OCI-M1 (cell line): Measurements from ENCODE around the gene CLEC16A.
A peak's percentile ranks its signal among the peaks of the same experiment; 100 is the strongest.

Experiments used
- DNase-seq: peaks from one replicate; lab custom pipeline; 2025; lab: John Stamatoyannopoulos, UW

The CLEC16A gene

GRCh38 chr16:11045441-11045840 lies 101.1 kb downstream of the CLEC16A start:
- DNase-seq: no peak

GRCh38 chr16:11045846-11046245 lies 101.5 kb downstream of the CLEC16A start:
- no peak for DNase-seq

GRCh38 chr16:11046382-11046931 lies 102.1 kb downstream of the CLEC16A start:
- no peak for DNase-seq

- DNase-seq: no peak
Measured at GRCh38 chr16:11047057-11047456, 102.7 kb downstream of the CLEC16A start.

- DNase-seq: no peak
Measured at GRCh38 chr16:11047939-11048800, 103.8 kb downstream of the CLEC16A start.

- DNase-seq: no peak
Measured at GRCh38 chr16:11049396-11050059, 105.2 kb downstream of the CLEC16A start.

GRCh38 chr16:11050536-11050935 lies 106.2 kb downstream of the CLEC16A start:
- DNase-seq: no peak

- no peak for DNase-seq
Measured at GRCh38 chr16:11050944-11051343, 106.6 kb downstream of the CLEC16A start.

GRCh38 chr16:11051430-11051829 lies 107.1 kb downstream of the CLEC16A start:
- no peak for DNase-seq

GRCh38 chr16:11051879-11052808 lies 107.8 kb downstream of the CLEC16A start:
- DNase-seq: peak; percentile 76

GRCh38 chr16:11053916-11054460 lies 109.6 kb downstream of the CLEC16A start:
- no peak for DNase-seq

GRCh38 chr16:11056090-11056992 lies 112.0 kb downstream of the CLEC16A start:
- DNase-seq: peak; percentile 57

GRCh38 chr16:11056993-11057649 lies 112.8 kb downstream of the CLEC16A start:
- no peak for DNase-seq

- no peak for DNase-seq
Measured at GRCh38 chr16:11057711-11058345, 113.5 kb downstream of the CLEC16A start.

- no peak for DNase-seq
Measured at GRCh38 chr16:11058832-11059231, 114.5 kb downstream of the CLEC16A start.

- no peak for DNase-seq
Measured at GRCh38 chr16:11059588-11059987, 115.2 kb downstream of the CLEC16A start.

GRCh38 chr16:11060364-11060763 lies 116.0 kb downstream of the CLEC16A start:
- DNase-seq: no peak

- no peak for DNase-seq
Measured at GRCh38 chr16:11060842-11061241, 116.5 kb downstream of the CLEC16A start.

GRCh38 chr16:11061629-11062270 lies 117.4 kb downstream of the CLEC16A start:
- DNase-seq: no peak
